Measurements from ENCODE around the gene PITX3. TPM values are rescaled to one million over a fixed set of nuclear protein-coding genes. Genes with fewer than 3 reads are reported as not detected.

PITX3 gene
- total and polyA plus RNA-seq, 10 of the 15 experiments (the other 5 are each of a cell fraction or from before 2014, with no cell fraction given): not detected

DNA sequence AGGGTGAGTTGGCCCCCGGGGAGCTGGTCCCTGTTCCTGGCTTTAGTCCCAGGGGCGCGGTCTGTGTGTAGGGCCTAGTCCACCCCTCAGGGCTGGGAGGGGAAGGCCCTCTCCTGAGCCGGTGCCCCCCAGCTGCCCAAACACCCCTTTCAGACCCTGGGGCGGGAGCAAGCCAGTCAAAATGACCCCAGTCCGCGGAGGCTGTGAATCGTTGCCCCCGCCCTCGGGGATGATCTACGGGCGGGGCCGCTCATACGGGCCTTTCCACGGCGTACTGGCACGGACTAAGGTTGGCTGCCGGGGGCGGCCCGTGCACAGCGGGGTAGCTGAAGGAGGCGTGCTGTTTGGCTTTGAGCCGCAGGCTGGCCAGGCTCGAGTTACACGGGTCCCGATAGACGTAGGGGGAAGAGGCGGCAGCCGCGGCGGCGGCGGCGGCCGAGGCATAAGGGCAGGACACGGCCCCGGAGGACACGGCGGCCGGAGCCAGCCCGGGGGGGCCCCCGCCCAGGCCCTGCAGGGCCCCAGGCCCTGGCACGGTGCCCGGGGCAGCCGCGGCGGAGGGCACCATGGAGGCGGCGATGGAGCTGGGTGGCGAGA is 10.9 kb downstream of the PITX3 start:
- Histone ChIP-seq H3K9me3 (replicated peaks; ENCODE audit: control insufficient read depth, insufficient read depth, low read length) (no peaks in the 10 kb centered on the region), H3K4me1 (ENCODE audit: control insufficient read depth, insufficient read depth, low read length) (peaks cover 15% of the 10 kb centered on the region), H3K4me2 (ENCODE audit: control insufficient read depth, insufficient read depth) (peak overlapping the region; percentile 89), H3K27me3 (replicated peaks in 1 of 2; ENCODE audit: control insufficient read depth in 2 of 2, insufficient read depth in 2 of 2, low read length in 1 of 2) (peaks cover 7 to 11% of the 10 kb centered on the region in 2 experiments), H3K27ac (ENCODE audit: control insufficient read depth, insufficient read depth) (no peak overlapping the region), H3K4me3 (peak overlapping the region; percentile 64), H4K20me1 (ENCODE audit: control insufficient read depth, insufficient read depth) (no peaks in the 10 kb centered on the region), H3K9ac (ENCODE audit: control insufficient read depth, insufficient read depth, low read length) (no peak overlapping the region; the same call in 1 of the 2 replicates), H3K36me3 (ENCODE audit: control insufficient read depth in 2 of 2, insufficient read depth in 2 of 2, low read length in 1 of 2) (no peaks in the 10 kb centered on the region), H3K79me2 (ENCODE audit: control insufficient read depth, insufficient read depth, low read length) (no peaks in the 10 kb centered on the region), H2AFZ (ENCODE audit: control insufficient read depth, low read depth, low read length) (peak overlapping the region; percentile 87)
- ChIA-PET SMC1A (ENCODE audit: uncharacterized antibody, unreplicated experiment) (interaction anchor here (0.6 to 12.2 kb wide), 28 partner anchors 10 to 354 kb away, joined by 3 to 231 read pairs (median 4); partner anchors contain the start of genes ACTR1A, CUEDC2, GBF1 and PITX3), RAD21 (ENCODE audit: unreplicated experiment) (interaction anchor here (0.7 to 13.1 kb wide), 39 partner anchors 8 to 366 kb away, joined by 3 to 256 read pairs (median 6); partner anchors contain the start of genes C10orf95, FBXL15, GBF1 and NFKB2), POLR2A (interaction anchor here (0.6 to 1.4 kb wide), 9 partner anchors 10 to 231 kb away, joined by 3 to 4 read pairs (median 3); partner anchors contain the start of gene C10orf95), CTCF (interaction anchor here (0.5 to 15.4 kb wide), 69 partner anchors 9 to 704 kb away, joined by 3 to 632 read pairs (median 5); partner anchors contain the start of genes C10orf95, CUEDC2, FBXL15 and GBF1)
- BruUV-seq (replicated peaks): no TSS peak
- ATAC-seq: peak; percentile 48
- intact Hi-C loops (cut with micrococcal nuclease; ENCODE audit: unreplicated experiment): loop anchor here (2.0 to 5.0 kb wide), 2 partner anchors 168 to 352 kb away; no protein-coding TSS in a partner anchor
- 3% methylated on average over 42 of the region's 50 CpGs for WGBS (ENCODE audit: insufficient coverage, insufficient replicate concordance, low lambda C conversion rate, missing lambda C conversion rate)
- in situ Hi-C loops (cut with MboI): no loop called here
- no peak for DNase-seq (ENCODE audit: low read depth, low spot score)
- no peak for FAIRE-seq
- TF ChIP-seq GATAD2B (conservative IDR thresholded peaks at IDR 0.05; ENCODE audit: low read depth) (peak; percentile 58; the same call in 1 of the 2 replicates), CHD2 (IDR thresholded peaks at IDR 0.05; ENCODE audit: borderline replicate concordance, low read depth, low read length) (no peak), SRF (IDR thresholded peaks at IDR 0.05; ENCODE audit: low read depth in 2 of 2, low read length in 2 of 2) (no peak), STAT1 (conservative IDR thresholded peaks at IDR 0.05) (no peak), SIX5 (IDR thresholded peaks at IDR 0.05; ENCODE audit: low read depth, low read length, severe bottlenecking) (no peak), MTA3 (IDR thresholded peaks at IDR 0.05; ENCODE audit: borderline replicate concordance, low read length) (no peak), RAD51 (IDR thresholded peaks at IDR 0.05) (no peak), CHD4 (IDR thresholded peaks at IDR 0.05) (no peak), SIN3A (IDR thresholded peaks at IDR 0.05; ENCODE audit: low read depth, low read length) (no peak), ZZZ3 (IDR thresholded peaks at IDR 0.05; ENCODE audit: control insufficient read depth, insufficient read length, low read depth) (no peak), ZBED1 (IDR thresholded peaks at IDR 0.05; ENCODE audit: borderline replicate concordance) (no peak), SUZ12 (IDR thresholded peaks at IDR 0.05; ENCODE audit: unreplicated experiment) (peak; percentile 17), KAT2A (conservative IDR thresholded peaks at IDR 0.05; ENCODE audit: control insufficient read depth, low read depth, low read length) (no peak), CBX3 (IDR thresholded peaks at IDR 0.05; ENCODE audit: borderline replicate concordance, low read depth) (no peak), CEBPZ (IDR thresholded peaks at IDR 0.05; ENCODE audit: low read depth, low read length) (no peak)
- TF ChIP-seq, protein P1, sequence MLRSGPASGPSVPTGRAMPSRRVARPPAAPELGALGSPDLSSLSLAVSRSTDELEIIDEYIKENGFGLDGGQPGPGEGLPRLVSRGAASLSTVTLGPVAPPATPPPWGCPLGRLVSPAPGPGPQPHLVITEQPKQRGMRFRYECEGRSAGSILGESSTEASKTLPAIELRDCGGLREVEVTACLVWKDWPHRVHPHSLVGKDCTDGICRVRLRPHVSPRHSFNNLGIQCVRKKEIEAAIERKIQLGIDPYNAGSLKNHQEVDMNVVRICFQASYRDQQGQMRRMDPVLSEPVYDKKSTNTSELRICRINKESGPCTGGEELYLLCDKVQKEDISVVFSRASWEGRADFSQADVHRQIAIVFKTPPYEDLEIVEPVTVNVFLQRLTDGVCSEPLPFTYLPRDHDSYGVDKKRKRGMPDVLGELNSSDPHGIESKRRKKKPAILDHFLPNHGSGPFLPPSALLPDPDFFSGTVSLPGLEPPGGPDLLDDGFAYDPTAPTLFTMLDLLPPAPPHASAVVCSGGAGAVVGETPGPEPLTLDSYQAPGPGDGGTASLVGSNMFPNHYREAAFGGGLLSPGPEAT (IDR thresholded peaks at IDR 0.05; ENCODE audit: low read depth): no peak
- TF ChIP-seq, protein P2, sequence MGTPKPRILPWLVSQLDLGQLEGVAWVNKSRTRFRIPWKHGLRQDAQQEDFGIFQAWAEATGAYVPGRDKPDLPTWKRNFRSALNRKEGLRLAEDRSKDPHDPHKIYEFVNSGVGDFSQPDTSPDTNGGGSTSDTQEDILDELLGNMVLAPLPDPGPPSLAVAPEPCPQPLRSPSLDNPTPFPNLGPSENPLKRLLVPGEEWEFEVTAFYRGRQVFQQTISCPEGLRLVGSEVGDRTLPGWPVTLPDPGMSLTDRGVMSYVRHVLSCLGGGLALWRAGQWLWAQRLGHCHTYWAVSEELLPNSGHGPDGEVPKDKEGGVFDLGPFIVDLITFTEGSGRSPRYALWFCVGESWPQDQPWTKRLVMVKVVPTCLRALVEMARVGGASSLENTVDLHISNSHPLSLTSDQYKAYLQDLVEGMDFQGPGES (IDR thresholded peaks at IDR 0.05): no peak

Data from GM12878 (cell line).